Left ventricle myocardium superior (tissue), 1 donor: ENCODE results near the gene SPOUT1. TPM values are rescaled to one million over a fixed set of nuclear protein-coding genes. Genes with fewer than 3 reads are reported as not detected.
"Not testable (repeated sequence)": the region's sequence is repeated elsewhere in the genome, so short reads cannot be mapped to it uniquely, and the experiment has no call there.

ENCODE experiments used
- ATAC-seq: fragments of 200-7000 bp; cut with Tn5 transposase; one replicate; pipeline ENCODE4 v1.9.1; 2020; ENCODE audit warnings: mild to moderate bottlenecking, moderate library complexity
- DNase-seq: peaks from one replicate; pipeline ENCODE4 v3.0.0-alpha.2; 2020
- intact Hi-C: fragments of 100-400 bp; cut with micrococcal nuclease; formaldehyde crosslinking; loops from one replicate; pipeline ENCODE4 v1.11.0; 2022
- total RNA-seq: library from RNA; stranded (reverse); fragmentation: NEBNext Ultra II Directional; extraction: Animal tissue kit (Norgen Biotek cat#: 25700); gene quantifications from one replicate; pipeline ENCODE4 v1.2.1, GENCODE V29; 2021
- donor health status: DM: no; HTN: yes; CAD: no; lungs with severe emphysema.

The SPOUT1 gene
- total RNA-seq, 1 donor from 2014 or later: 13.5 TPM

DNA sequence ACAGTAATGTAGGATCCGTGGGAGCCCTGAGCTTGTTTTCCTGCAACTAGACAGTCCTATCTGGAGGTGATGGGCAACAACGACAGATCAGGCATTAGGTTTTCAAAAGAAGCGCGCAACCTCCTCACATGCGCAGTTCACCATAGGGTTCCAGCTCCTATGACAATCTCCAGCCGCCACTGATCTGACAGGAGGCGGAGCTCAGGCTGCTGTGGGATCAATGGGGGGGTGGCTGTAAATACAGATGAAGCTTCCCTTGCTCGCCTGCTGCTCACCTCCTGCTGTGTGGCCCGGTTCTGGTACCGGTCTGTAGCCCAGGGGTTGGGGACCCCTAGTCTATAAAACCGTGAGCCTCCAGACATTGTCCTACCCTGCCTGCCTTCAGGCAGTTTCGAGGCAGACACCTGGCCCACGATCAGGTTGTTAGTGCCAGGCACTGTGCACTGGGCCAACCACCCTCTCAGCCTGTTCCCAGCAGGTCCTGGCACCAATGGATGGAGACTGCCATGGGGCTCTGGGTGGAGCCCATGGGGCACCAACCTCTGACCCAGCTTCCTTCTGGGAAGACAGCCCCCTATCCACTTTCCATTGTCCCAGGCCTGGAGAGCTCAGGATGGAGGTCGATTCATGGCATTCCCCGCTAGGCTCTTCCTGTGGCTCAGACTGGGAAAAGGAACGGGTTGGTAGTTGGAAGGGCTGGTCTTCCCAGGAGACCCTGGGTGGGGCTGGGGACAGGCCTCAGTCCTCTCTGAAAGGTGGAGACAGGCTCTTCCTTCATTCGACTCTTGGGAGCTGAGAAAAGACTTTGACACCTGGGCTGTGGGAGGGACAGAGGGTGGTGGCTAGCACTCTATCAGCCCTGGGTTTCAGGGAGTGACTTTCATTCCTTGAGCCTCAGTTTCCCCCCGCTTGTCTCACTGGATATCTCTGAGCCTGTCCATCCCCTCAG, 9.6 kb downstream of the SPOUT1 start:
- intact Hi-C loops: no loop called here
- DNase-seq (peak; percentile 78), ATAC-seq (peak; percentile 66)

DNA sequence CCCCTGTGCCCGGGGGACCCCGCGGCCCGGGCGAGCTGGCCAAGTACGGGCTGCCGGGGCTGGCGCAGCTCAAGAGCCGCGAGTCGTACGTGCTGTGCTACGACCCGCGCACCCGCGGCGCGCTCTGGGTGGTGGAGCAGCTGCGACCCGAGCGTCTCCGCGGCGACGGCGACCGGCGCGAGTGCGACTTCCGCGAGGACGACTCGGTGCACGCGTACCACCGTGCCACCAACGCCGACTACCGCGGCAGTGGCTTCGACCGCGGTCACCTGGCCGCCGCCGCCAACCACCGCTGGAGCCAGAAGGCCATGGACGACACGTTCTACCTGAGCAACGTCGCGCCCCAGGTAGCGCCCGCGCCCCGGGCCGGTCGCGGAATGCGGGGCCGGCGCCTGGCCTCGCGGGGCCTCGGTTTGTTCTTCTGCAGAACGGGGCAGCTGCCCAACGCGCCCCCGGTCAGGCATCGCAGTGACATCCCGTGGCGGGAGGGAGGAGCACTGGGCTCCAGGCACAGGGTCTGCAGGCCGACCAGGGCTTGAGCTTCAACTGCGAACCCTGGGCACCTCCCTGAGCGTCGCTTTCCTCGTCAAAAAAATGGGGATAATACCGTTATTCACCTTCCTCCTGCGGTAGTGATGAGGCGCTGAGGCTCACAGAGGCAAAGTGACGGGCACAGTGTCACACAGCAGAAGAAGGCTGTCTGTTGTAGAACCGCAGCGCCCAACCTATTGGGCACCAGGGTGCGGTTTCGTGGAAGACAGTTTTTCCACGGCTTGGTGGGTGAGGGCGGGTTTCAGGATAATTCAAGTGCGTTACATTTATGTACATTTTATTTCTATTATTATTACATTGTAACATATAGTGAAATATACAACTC, 10.5 kb downstream of the SPOUT1 start:
- intact Hi-C loops: no loop called here
- ATAC-seq (peak; percentile 24), DNase-seq (peak; percentile 77)

DNA sequence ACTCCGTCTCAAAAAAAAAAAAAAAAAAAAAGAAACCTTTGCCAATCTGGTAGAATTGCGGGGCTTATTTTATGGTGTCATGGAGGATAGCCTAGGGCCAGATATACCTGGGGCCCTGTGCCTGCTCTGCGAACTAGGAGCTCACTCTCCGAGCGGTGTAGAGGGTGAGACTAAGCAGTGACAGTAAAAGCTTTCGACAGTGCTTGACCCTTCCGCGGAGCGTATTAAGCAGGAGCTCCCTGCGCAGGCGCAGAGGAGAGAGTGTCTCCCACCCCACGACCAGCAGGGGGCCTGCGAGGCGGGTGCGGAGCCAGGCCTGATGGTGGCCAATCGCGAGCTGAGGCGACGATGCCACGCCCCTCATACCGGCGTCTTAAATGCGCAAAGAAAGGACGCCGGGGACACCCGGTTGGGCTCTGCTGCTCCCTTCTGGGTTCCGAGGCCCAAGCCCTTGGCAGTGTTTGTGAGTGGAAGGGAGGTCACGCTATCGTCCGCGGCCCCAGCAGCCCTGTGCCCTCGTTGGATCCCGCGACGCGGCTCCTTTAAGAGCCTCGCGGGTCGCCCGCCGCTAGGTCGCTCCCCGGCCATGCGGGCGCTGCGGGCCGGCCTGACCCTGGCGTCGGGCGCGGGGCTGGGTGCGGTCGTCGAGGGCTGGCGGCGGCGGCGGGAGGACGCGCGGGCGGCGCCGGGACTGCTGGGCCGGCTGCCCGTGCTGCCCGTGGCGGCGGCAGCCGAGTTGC, 11.3 kb downstream of the SPOUT1 start, which contains the start of gene ENDOG:
Gene ENDOG (plus strand): TSS at position 402 of the 740 bp plus-strand sequence. CDS start 185 bp downstream, at position 587.
- DNase-seq (peak; percentile 99), ATAC-seq (peak; percentile 92)
- intact Hi-C loops: no loop called here

DNA sequence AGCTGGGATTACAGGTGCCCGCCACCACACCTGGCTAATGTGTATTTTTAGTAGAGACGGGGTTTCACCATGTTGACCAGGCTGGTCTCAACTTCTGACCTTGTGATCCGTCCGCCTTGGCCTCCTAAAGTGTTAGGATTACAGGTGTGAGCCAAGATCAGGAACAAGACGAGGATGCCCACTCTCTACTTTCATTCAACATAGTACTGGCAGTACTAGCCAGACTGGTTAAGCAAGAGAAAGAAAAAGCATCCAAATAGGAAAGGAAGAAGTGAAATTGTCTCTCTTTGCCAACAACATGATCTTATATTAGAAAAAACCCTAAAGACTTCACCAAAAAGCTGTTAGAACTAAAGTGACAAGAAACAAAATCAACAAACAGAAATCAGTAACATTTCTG, 18.7 kb downstream of the SPOUT1 start:
- intact Hi-C loops: no loop called here
- no peak for ATAC-seq
- DNase-seq: no peak

DNA sequence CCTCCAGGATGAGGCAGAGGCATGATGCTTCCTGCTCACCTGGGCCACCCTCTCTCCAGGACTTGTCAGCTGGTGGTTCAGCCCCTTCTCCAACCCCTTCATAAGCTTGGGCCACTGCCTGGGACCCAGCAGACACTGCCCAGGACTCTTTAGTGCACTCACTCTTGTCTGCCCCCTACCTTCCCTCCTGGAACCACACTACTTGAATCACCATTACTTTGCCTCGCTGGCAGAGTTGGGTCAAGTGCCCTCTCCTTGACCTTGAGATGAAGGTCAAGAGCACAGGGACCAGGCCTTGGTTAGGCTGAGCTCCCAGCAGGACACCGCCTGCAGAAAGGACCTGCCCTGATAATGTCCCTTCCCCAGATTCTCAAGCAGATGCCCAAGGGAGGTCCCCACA, 19.8 kb downstream of the SPOUT1 start:
- ATAC-seq: peak; percentile 34
- intact Hi-C loops: no loop called here
- no peak for DNase-seq

DNA sequence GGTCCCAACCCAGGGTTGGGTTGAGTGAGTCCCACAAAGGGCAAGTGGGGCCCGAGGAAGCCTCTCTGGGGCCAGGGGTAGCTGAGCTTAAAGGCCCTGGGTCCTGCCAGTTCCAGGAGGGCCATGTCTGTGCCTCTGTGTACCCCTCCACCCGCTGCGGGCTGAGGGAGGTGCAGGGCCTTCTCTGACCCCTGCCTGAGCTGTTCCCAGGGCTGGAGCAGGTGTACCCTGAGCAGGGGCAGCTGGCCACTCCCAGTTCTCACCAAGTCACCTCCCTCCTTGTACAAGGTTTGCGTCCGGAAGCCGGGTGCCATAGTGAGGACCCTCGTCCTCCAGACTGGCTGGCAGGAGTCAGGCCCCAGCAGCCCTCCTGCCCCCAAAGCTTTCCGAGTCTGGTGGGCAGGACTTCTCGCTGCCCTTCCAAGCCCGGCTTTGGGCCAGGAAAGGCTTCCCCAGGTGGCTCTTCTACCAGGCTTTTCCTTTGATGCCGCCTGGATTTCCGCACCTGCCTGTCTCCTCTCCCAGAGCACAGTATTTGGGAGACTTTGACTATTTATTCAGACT, 20.5 kb downstream of the SPOUT1 start:
- intact Hi-C loops: no loop called here
- ATAC-seq (no peak), DNase-seq (no peak)

DNA sequence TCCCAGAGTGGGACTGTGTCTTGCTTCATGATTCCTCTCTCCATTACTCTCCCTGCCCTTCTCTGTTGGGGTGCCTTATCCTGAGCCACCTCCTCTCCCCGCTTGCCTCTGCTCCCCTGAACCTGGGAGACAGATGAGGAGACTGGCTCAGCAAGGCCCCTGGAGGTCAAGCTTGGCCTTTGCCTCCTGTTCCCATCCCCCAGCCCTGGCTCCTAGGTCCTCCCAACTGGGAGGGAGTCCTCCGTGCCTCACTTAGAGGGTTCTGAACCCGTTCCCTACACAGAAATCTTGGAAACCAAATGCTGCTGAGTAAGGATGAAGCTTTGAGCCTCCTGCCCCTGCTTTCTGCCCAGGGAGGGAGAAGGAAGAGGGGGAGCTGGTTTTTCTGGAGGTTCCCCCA, 21.1 kb downstream of the SPOUT1 start:
- ATAC-seq: no peak
- DNase-seq: no peak
- intact Hi-C loops: no loop called here

DNA sequence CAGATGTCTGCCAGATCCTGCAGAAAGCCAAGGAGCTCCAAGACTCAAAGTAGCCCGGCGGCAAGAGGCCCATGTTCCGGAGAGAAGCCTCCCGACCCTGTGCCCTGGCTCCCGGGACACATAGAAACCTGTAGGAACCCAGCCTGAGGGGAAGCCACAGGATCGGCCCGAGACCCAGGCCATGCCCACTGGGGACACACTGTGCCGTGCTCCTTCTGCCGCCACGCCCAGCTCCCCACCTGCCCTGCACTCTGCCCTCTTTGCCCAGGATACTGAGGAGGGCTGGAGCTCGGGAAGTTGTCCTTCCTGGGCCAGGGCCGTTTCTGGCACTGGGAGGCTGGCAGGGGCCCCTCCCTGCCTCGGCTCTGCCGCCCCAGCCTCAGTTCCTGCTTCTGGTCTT, 21.8 kb downstream of the SPOUT1 start:
- intact Hi-C loops: no loop called here
- DNase-seq: no peak
- no peak for ATAC-seq

DNA sequence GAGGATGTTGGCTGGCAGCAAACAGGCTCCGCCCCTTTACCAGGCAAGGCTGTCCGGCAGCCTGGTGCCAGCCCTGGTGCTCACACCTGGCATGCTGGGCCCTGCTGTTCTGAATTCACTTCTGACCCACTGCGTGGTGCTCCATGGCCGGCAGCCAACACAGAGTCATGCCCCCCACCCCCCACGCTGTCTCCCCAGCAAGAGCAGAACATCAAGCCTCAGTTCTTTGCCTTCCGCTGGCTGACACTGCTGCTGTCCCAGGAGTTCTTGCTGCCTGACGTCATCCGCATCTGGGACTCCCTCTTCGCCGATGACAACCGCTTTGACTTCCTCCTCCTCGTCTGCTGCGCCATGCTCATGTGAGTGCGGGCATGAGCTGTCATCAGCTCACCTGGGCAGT, 23.9 kb downstream of the SPOUT1 start:
- intact Hi-C loops: no loop called here
- ATAC-seq (no peak), DNase-seq (no peak)

DNA sequence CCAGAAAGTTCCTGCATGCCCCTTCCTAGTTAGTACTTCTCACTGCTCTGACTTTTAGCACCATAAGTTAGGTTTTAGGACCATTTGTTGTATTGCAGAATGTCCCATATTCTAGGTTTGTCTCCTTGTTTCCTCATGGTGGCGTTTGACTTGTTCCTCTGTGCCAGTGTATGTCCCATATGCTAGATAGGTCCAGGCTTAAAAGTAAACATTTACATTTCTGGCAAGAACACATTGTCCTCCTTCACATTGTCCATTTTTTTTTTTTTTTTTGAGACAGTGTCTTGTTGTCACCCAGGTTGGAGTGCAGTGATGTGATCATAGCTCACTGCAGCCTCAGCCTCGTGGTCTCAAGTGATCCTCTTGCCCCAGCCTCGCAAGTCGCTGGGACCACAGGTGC, 27.1 kb downstream of the SPOUT1 start:
- DNase-seq (no peak), ATAC-seq (no peak)
- intact Hi-C loops: no loop called here

DNA sequence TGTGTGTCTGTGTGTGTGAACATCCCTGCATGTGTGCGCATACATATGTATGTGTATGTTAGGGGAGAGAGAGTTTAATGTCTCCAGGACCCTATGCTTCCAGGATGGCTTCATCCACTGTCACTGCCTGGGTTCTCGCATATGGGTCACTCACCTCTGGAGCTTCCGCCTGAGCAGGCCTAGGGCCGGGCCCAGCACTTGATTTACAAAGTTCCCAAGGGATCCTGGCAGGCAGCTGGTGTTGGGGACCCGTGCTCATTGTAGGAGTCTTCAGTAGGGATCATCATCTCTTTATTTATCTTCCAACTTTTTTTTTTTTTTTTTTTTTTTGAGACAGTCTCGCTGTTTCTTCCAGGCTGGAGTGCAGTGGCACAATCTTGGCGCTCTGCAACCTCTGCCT, 29.5 kb downstream of the SPOUT1 start:
- no peak for ATAC-seq
- intact Hi-C loops: no loop called here
- no peak for DNase-seq

DNA sequence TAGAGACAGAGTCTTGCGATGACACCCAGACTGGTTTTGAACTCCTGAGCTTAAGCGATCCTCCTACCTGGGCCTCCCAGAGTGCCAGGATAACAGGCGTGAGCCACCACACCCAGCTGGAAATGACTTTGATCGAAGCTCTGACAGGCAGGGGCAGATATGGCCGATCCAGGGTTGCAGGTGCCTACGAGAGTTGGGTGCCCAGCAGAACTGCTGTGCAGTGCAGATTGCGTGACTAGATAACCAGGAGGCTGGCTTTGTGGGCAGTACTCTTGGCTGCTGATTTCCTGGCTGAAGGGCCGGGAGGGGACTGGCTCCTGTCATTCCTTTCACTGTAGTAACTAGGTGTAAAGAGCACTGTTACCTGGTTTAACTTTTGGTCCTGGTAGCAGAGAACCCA, 30.7 kb downstream of the SPOUT1 start:
- DNase-seq (no peak), ATAC-seq (no peak)
- intact Hi-C loops: no loop called here

DNA sequence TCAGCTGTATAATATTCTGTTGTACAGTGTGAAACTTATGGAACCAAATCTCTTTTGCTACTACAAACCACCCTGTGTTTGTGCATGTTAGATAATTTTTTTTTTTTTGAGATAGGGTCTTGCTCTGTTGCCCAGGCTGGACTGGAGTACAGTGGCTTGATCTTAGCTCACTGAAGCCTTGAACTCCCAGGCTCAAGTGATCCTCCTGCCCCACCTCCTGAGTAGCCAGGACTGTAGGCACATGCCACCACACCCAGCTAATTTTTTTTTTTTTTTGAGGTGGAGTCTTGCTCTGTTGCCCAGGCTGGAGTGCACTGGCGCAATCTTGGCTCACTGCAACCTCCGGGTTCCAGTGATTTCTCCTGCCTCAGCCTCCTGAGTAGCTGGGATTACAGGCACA, 34.6 kb downstream of the SPOUT1 start:
- ATAC-seq, intact Hi-C loops, DNase-seq: not testable (repeated sequence)

DNA sequence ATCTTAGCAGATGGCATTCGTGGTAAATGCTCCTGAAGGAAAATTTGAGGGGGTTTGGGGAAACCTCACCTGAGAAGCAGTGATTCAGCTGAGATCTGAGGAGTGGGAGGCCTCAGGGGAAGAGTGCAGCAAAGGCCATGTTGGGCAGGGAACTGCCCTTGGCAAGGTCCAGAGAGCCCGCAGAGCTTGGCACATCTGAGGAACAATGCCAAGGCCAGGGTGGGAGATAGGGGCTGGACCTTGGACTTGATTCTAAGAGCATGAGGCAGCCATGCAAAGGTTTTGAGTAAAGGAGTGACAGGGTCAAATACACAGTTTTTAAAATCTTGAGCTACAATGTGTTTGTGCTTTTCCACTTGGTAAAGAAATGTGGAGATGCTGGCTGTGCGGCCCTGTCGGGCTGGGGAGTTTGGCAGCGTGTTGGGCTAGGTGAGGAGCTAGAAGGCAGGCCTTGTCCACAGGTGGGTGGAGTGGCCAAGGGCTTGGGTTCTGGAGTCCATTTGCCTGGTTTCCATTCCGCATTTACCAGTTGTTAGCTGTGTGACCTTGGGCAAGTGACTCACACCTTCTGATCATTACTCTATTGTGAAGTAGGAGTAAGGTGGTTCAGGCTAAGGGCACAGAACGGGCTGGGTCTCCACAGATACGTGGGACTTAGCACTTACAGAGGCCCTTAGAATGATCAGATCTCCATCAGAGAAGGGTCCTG, 36.5 kb downstream of the SPOUT1 start:
- intact Hi-C loops: no loop called here
- DNase-seq (no peak), ATAC-seq (no peak)

DNA sequence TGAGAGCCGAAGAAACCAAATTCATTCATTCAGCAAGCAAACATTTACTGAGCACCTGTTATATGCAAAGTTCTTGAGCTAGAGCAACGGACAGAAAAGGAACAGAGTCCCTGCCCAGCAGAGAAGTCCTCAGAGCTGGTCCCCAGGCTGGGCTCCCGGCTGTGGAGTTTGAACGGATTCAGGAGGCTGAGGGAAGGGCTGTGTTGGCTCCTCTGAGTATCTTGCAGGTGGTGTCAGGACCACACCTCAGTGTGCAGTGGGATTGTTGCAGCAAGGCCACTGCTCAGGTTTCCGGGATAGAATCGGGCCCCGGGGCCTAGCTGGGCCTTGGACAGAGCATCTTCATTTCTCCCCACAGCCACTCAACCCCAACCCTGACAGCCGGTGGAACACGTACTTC, 37.5 kb downstream of the SPOUT1 start:
- intact Hi-C loops: no loop called here

DNA sequence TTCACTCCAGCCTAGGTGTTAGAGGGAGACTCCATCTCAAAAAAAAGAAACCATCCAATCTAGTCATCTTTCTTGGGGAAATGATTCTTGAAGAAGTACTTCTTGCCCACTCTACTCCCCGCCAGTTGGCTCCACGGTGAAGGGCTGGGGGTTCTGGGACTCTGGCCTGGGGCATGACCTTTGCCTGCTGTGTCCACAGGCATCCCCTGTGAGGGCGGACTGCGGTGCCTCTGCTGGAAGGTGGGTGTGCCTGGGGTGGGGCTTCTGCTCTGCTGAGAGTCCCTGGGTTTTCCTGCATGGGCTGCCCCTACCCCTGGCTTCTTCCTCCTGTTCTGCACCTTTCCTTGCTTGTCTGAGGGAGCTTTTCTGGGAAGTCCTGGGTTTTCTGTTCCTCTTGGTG, 39.1 kb downstream of the SPOUT1 start:
- intact Hi-C loops: no loop called here
- ATAC-seq (no peak), DNase-seq (no peak)

More for the DNA sequence above, 37.5 kb downstream of the SPOUT1 start:
- no peak for DNase-seq
- no peak for ATAC-seq

DNA sequence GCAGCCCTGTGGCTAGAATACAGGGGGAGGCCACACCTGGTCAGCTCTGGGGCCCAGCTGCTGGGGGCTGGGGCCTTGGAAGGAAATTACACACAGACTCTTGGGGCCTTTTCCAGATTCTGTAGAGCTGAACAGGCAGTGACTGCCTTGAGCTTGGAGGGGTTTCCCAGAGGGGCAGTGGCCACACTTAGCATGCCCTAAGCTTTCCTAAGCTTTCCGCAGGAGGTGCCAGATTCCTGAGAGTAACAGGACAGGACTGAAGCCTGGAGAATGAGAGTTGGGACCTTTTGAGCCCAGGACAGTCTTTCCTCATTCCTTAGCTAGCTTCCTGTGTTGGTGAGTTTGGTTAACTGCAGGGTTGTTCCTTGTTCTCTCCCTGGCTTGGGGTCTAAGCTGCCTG, 41.1 kb downstream of the SPOUT1 start:
- ATAC-seq (no peak), DNase-seq (no peak)
- intact Hi-C loops: no loop called here

DNA sequence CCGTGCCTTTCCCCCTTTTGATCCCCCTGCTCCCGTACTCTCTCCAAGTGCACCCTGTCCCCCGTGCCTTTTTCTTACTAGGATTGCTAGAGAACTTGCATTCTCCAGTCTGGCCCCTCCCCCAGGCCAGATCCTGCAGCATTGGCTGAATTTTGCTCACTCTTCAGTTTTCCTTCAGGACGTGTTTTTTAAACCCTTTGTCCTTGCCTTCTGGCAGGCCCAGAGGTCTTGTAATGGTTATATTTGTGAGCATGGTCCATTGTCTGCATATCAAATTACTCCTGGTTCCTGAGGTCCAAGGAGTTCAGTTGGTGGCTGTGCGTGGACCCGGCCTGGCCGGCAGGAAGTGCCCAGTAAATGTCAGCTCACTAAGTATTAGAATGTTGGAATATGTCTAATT, 41.9 kb downstream of the SPOUT1 start:
- intact Hi-C loops: no loop called here
- DNase-seq (no peak), ATAC-seq (peak; percentile 7)
